IMR-90 (cell line): ENCODE results near the gene DYRK1A.

Source experiments
- CEBPB ChIP-seq: IDR thresholded peaks from 2 replicates; pipeline ENCODE4 v1.6.1; 2012; ENCODE audit warnings: low read depth, low read length, improper control_type of control experiment
- CTCF ChIP-seq: conservative IDR thresholded peaks from 2 replicates; pipeline ENCODE4 v1.5.1; 2012; ENCODE audit warnings: mild to moderate bottlenecking, low read depth, low read length, improper control_type of control experiment
- MAZ ChIP-seq: IDR thresholded peaks from 2 replicates; pipeline ENCODE4 v1.6.1; 2012; ENCODE audit warnings: low read depth, mild to moderate bottlenecking, low read length, improper control_type of control experiment, moderate library complexity, borderline replicate concordance
- MXI1 ChIP-seq: IDR thresholded peaks from 2 replicates; pipeline ENCODE4 v1.6.1; 2012; ENCODE audit warnings: low read depth, mild to moderate bottlenecking, low read length, moderate library complexity, borderline replicate concordance
- POLR2A ChIP-seq: IDR thresholded peaks from 2 replicates; pipeline ENCODE4 v1.6.1; 2012; ENCODE audit warnings: mild to moderate bottlenecking, low read depth, low read length
- RAD21 ChIP-seq: IDR thresholded peaks from 2 replicates; pipeline ENCODE4 v1.6.1; 2012; ENCODE audit warnings: low read length, improper control_type of control experiment
- USF2 ChIP-seq: fragments of 150-350 bp; IDR thresholded peaks from 2 replicates; pipeline ENCODE4 v1.6.1; 2017; ENCODE audit warnings: mild to moderate bottlenecking, antibody characterized with exemption, low read length, low read depth

GRCh38 chr21:37550618-37551330, 184.2 kb downstream of the DYRK1A start:
- no peak for TF ChIP-seq POLR2A
- TF ChIP-seq CTCF, result no peak
- no peak for TF ChIP-seq MAZ
- no peak for TF ChIP-seq MXI1
- TF ChIP-seq CEBPB, result no peak
- no peak for TF ChIP-seq USF2
- TF ChIP-seq RAD21, result no peak
